Kidney (tissue), 14 donors: ENCODE data around the gene GCNT2. TPM values are rescaled to one million over a fixed set of nuclear protein-coding genes. Genes with fewer than 3 reads are reported as not detected.
"Not testable (repeated sequence)": the region's sequence is repeated elsewhere in the genome, so short reads cannot be mapped to it uniquely, and the experiment has no call there.

ENCODE experiments used
- DNase-seq, 5 donors: peaks; one replicate each; pipeline ENCODE4 v3.0.0-alpha.2; 2013 to 2020
- FAIRE-seq: peaks from 2 replicates; lab custom pipeline; 2012; peaks lifted over from hg19 to GRCh38; lab: Jason Lieb, UNC
- H3K27ac ChIP-seq, 2 donors: one replicate each; pipeline ENCODE4 v1.7.0; 2013; ENCODE audit warnings: low read depth in 2 of 2, low read length in 2 of 2, inconsistent platforms in 1 of 2
- H3K27me3 ChIP-seq: one replicate; pipeline ENCODE4 v1.7.1; 2013; ENCODE audit warnings: low read length, inconsistent platforms; ENCODE audit not compliant: control insufficient read depth, insufficient read depth
- H3K36me3 ChIP-seq, 3 donors: one replicate each; pipeline versions ENCODE4 v1.7.0 to v1.7.1; 2013; ENCODE audit warnings: low read length in 3 of 3, control low read depth in 1 of 3, inconsistent platforms in 1 of 3; ENCODE audit not compliant: insufficient read depth in 3 of 3, control insufficient read depth in 2 of 3
- H3K4me1 ChIP-seq, 3 donors: one replicate each; pipeline versions ENCODE4 v1.7.0 to v1.7.1; 2013; ENCODE audit warnings: low read length in 3 of 3, inconsistent platforms in 1 of 3, low read depth in 1 of 3; ENCODE audit not compliant: control insufficient read depth in 2 of 3, insufficient read depth in 2 of 3
- H3K4me3 ChIP-seq, 3 donors: one replicate each; pipeline versions ENCODE4 v1.7.0 to v1.8.1; 2013; ENCODE audit warnings: low read length in 3 of 3, control low read depth in 1 of 3, inconsistent platforms in 1 of 3
- H3K9ac ChIP-seq, 3 donors: one replicate each; pipeline versions ENCODE4 v1.7.0 to v1.7.1; 2013; ENCODE audit warnings: low read length in 3 of 3, control low read depth in 1 of 3, inconsistent platforms in 1 of 3
- H3K9me3 ChIP-seq, 3 donors: one replicate each; pipeline versions ENCODE4 v1.7.0 to v1.7.1; 2013; ENCODE audit warnings: low read length in 3 of 3, control low read depth in 1 of 3, inconsistent platforms in 1 of 3; ENCODE audit not compliant: control insufficient read depth in 2 of 3, insufficient read depth in 1 of 3
- intact Hi-C: fragments of 100-400 bp; cut with DNase I; formaldehyde crosslinking; loops from one replicate; pipeline ENCODE4 v1.11.1; 2022
- polyA plus RNA-seq: library from polyadenylated mRNA; stranded (reverse); fragments of 350-450 nt; fragmentation: Illumina TruSeq; extraction: RNeasy Lipid Tissue Mini Kit (QIAGEN cat#74804); gene quantifications from one replicate; pipeline ENCODE4 v1.2.3, GENCODE V29; 2014; ENCODE audit warnings: low read depth, low replicate concordance; ENCODE audit not compliant: insufficient read depth
- total RNA-seq: library from RNA; stranded (reverse); fragmentation: NEBNext Ultra II Directional; extraction: Animal tissue kit (Norgen Biotek cat#: 25700); gene quantifications from one replicate; pipeline ENCODE4 v1.2.1, GENCODE V29; 2021
- TF ChIP-seq, protein P1 (sequence below): IDR thresholded peaks from 3 replicates; pipeline ENCODE4 v1.5.1; 2012; ENCODE audit warnings: mild to moderate bottlenecking, moderate library complexity, borderline replicate concordance; ENCODE audit not compliant: insufficient read depth; ENCODE audit errors: extremely low read depth
- donor health status: control.
- donor health status: control.
- donor health status: control.
- donor health status: control.
- donor health status: control.
- donor health status: DM: yes; HTN: yes; CAD: no.
- donor health status: Normal renal cell carcinoma (clear cell type).

GCNT2 gene
- total and polyA plus RNA-seq, 2 donors from 2014 or later: 10.5 to 12.5 TPM

- peak in 3 of 5 donors; percentile 28 to 78 (median 64) for DNase-seq
- H3K9me3 ChIP-seq: no peaks in the 10 kb centered on the region
- intact Hi-C loops: no loop called here
- TF ChIP-seq, protein P1, sequence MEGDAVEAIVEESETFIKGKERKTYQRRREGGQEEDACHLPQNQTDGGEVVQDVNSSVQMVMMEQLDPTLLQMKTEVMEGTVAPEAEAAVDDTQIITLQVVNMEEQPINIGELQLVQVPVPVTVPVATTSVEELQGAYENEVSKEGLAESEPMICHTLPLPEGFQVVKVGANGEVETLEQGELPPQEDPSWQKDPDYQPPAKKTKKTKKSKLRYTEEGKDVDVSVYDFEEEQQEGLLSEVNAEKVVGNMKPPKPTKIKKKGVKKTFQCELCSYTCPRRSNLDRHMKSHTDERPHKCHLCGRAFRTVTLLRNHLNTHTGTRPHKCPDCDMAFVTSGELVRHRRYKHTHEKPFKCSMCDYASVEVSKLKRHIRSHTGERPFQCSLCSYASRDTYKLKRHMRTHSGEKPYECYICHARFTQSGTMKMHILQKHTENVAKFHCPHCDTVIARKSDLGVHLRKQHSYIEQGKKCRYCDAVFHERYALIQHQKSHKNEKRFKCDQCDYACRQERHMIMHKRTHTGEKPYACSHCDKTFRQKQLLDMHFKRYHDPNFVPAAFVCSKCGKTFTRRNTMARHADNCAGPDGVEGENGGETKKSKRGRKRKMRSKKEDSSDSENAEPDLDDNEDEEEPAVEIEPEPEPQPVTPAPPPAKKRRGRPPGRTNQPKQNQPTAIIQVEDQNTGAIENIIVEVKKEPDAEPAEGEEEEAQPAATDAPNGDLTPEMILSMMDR: no peak
- H3K27ac ChIP-seq: no peak overlapping the region
- no peaks in the 10 kb centered on the region for H3K27me3 ChIP-seq
- no peak overlapping the region for H3K9ac ChIP-seq
- no peaks in the 10 kb centered on the region for H3K36me3 ChIP-seq
- peaks cover 0 to 3% (median 0%) of the 10 kb centered on the region in 3 donors for H3K4me1 ChIP-seq
- H3K4me3 ChIP-seq: no peak overlapping the region
- no peak for FAIRE-seq
Measured at GRCh38 chr6:10598084-10598960, 77.2 kb downstream of the GCNT2 start.

GRCh38 chr6:10599046-10599445 is 77.9 kb downstream of the GCNT2 start:
- no peak overlapping the region for H3K27ac ChIP-seq
- peaks cover 0 to 3% (median 0%) of the 10 kb centered on the region in 3 donors for H3K4me1 ChIP-seq
- H3K4me3 ChIP-seq: no peak overlapping the region
- H3K9me3 ChIP-seq: no peaks in the 10 kb centered on the region
- DNase-seq (no peak), FAIRE-seq (no peak)
- TF ChIP-seq, protein P1: no peak
- H3K27me3 ChIP-seq: no peaks in the 10 kb centered on the region
- intact Hi-C loops: no loop called here
- H3K9ac ChIP-seq: no peak overlapping the region
- no peaks in the 10 kb centered on the region for H3K36me3 ChIP-seq

DNA sequence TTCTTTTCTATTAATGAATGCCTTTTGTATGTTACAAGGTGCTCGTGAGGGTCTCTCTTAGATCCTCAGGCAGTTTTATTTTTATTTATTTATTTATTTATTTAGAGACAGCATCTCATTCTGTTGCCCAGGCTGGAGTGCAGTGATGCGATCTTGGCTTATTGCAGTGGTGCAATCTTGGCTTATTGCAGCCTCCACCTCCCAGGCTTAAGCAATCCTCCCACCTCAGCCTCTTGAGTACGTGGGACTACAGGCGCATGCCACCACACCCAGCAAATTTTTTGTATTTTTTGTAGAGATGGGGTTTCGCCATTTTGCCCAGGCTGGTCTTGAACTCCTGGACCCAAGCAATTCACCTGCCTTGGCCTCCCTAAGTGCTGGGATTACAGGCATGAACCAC is 79.5 kb downstream of the GCNT2 start:
- H3K27me3 ChIP-seq, H3K9me3 ChIP-seq, H3K27ac ChIP-seq, FAIRE-seq, H3K36me3 ChIP-seq, H3K9ac ChIP-seq, intact Hi-C loops, DNase-seq, H3K4me3 ChIP-seq, H3K4me1 ChIP-seq: not testable (repeated sequence)

- no peak overlapping the region for H3K9ac ChIP-seq
- H3K4me3 ChIP-seq: no peak overlapping the region
- no peak for FAIRE-seq
- no peaks in the 10 kb centered on the region for H3K9me3 ChIP-seq
- intact Hi-C loops: no loop called here
- no peak for DNase-seq
- peaks cover 0 to 2% (median 0%) of the 10 kb centered on the region in 3 donors for H3K36me3 ChIP-seq
- H3K27ac ChIP-seq: no peak overlapping the region
- TF ChIP-seq, protein P1: no peak
- no peaks in the 10 kb centered on the region for H3K27me3 ChIP-seq
- H3K4me1 ChIP-seq: no peaks in the 10 kb centered on the region
Measured at GRCh38 chr6:10603219-10603618, 82.1 kb downstream of the GCNT2 start.
